K562 (cell line): ENCODE data around the gene FAF2. TPM values are rescaled to one million over a fixed set of nuclear protein-coding genes. Genes with fewer than 3 reads are reported as not detected.

Experiments
- ATAC-seq: fragments of 200-7000 bp; cut with Tn5 transposase; 3 replicates; pipeline ENCODE4 v1.9.1; 2020; ENCODE audit warnings: moderate library complexity
- BruUV-seq: library from RNA; stranded (reverse); fragments of 400-500 nt; replicated peaks from 2 replicates; lab custom pipeline; 2021; lab: Mats Ljungman, UMichigan
- CTCF ChIA-PET: fragments of 300-600 bp; formaldehyde crosslinking; extraction: SDS; loops from one replicate; lab custom pipeline; 2021; ENCODE audit warnings: low intra/inter-chr PET ratio; lab: Yijun Ruan, JAX
- POLR2A ChIA-PET: fragments of 300-600, 350-650 bp; sonication (Branson Sonifier 250); formaldehyde crosslinking; extraction: SDS; loops from one replicate; lab custom pipeline; 2021; ENCODE audit warnings: antibody characterized with exemption, inconsistent platforms; lab: Yijun Ruan, JAX
- DNase-seq, 4 experiments: peaks; one replicate each; pipeline versions ENCODE4 v3.0.0 to v3.0.0-alpha.2; 2011 to 2018; ENCODE audit warnings: low spot score in 3 of 4, mixed read lengths in 3 of 4; ENCODE audit errors: extremely low read depth in 1 of 4
- FAIRE-seq: peaks from 2 replicates; lab custom pipeline; 2011; peaks lifted over from hg19 to GRCh38; lab: Jason Lieb, UNC
- H2AFZ ChIP-seq: 2 replicates; pipeline ENCODE4 v1.6.0; 2011; ENCODE audit warnings: low read depth, low read length, control low read depth, inconsistent platforms
- H3K27ac ChIP-seq: fragments of 200-600 bp; 3 replicates; pipeline ENCODE4 v1.8.0; 2011; ENCODE audit warnings: low read depth, mild to moderate bottlenecking, control low read depth, inconsistent platforms, low read length, moderate library complexity, mixed read lengths; ENCODE audit errors: extremely low read depth
- H3K27me3 ChIP-seq, 2 experiments: fragments of 300-600 bp in 1 of 2; 2 replicates in 1 of 2; 3 replicates in 1 of 2; pipeline versions ENCODE4 v1.6.0 to v1.8.0; 2011; ENCODE audit warnings: inconsistent platforms in 2 of 2, low read length in 2 of 2, mild to moderate bottlenecking in 1 of 2, mixed read lengths in 1 of 2, moderate library complexity in 1 of 2; ENCODE audit not compliant: control insufficient read depth in 2 of 2, insufficient read depth in 2 of 2
- H3K36me3 ChIP-seq: fragments of 300-600 bp; 3 replicates; pipeline ENCODE4 v1.8.0; 2011; ENCODE audit warnings: mild to moderate bottlenecking, low read length, inconsistent platforms; ENCODE audit not compliant: control insufficient read depth, insufficient read depth
- H3K4me1 ChIP-seq, 2 experiments: fragments of 200-600 bp in 1 of 2; replicated peaks in 1 of 2; 2 replicates in 1 of 2; 3 replicates in 1 of 2; pipeline versions ENCODE4 v1.5.1 to v1.8.0; 2011; ENCODE audit warnings: inconsistent platforms in 2 of 2, low read length in 2 of 2, mild to moderate bottlenecking in 1 of 2, mixed read lengths in 1 of 2, moderate library complexity in 1 of 2; ENCODE audit not compliant: control insufficient read depth in 2 of 2, insufficient read depth in 2 of 2
- H3K4me2 ChIP-seq: 2 replicates; pipeline ENCODE4 v1.6.1; 2011; ENCODE audit warnings: low read length, control low read depth, inconsistent platforms, mixed read lengths; ENCODE audit not compliant: insufficient read depth
- H3K4me3 ChIP-seq: fragments of 200-600 bp; sonication (generic), shearing (Covaris generic); 2 replicates; pipeline ENCODE4 v1.5.1; 2016; ENCODE audit warnings: control low read depth, inconsistent platforms
- H3K79me2 ChIP-seq: fragments of 200-600 bp; 3 replicates; pipeline ENCODE4 v1.8.0; 2011; ENCODE audit warnings: low read length, inconsistent platforms; ENCODE audit not compliant: control insufficient read depth, insufficient read depth
- H3K9ac ChIP-seq, 2 experiments: 2 replicates each; pipeline versions ENCODE4 v1.6.0 to v1.6.1; 2011; ENCODE audit warnings: low read depth in 2 of 2, low read length in 2 of 2, control low read depth in 1 of 2, inconsistent platforms in 1 of 2, mild to moderate bottlenecking in 1 of 2, mixed read lengths in 1 of 2; ENCODE audit not compliant: insufficient read depth in 1 of 2
- H3K9me1 ChIP-seq: one replicate; pipeline ENCODE4 v1.6.0; 2011; ENCODE audit warnings: inconsistent platforms, mild to moderate bottlenecking, low read length, moderate library complexity; ENCODE audit not compliant: control insufficient read depth, insufficient read depth
- H3K9me3 ChIP-seq: replicated peaks from 2 replicates; pipeline ENCODE4 v1.5.1; 2011; ENCODE audit warnings: low read depth, low read length, inconsistent platforms; ENCODE audit not compliant: control insufficient read depth, insufficient read depth
- H4K20me1 ChIP-seq: replicated peaks from 2 replicates; pipeline ENCODE4 v1.6.1; 2011; ENCODE audit warnings: low read length, inconsistent platforms, mixed read lengths; ENCODE audit not compliant: control insufficient read depth, insufficient read depth
- C11orf30 ChIP-seq: fragments of 450-650 bp; IDR thresholded peaks from 2 replicates; pipeline ENCODE4 v1.6.1; 2016; ENCODE audit warnings: low read depth, mild to moderate bottlenecking
- DMBX1 ChIP-seq: fragments of 250-450 bp; sonication (Bioruptor Pico); IDR thresholded peaks from 2 replicates; pipeline ENCODE4 v1.8.0; 2022; ENCODE audit warnings: inconsistent platforms, mild to moderate bottlenecking, moderate library complexity, borderline replicate concordance
- IFI16 ChIP-seq: fragments of 250-450 bp; sonication (Bioruptor Pico); IDR thresholded peaks from 2 replicates; pipeline ENCODE4 v2.1.2; 2022; ENCODE audit warnings: mild to moderate bottlenecking, inconsistent platforms
- KAT7 ChIP-seq: sonication (generic); formaldehyde crosslinking; IDR thresholded peaks from 2 replicates; pipeline ENCODE4 v1.8.0; 2022; ENCODE audit warnings: missing genetic modification reagents, mild to moderate bottlenecking, borderline replicate concordance
- MEF2D ChIP-seq: conservative IDR thresholded peaks from 2 replicates; pipeline ENCODE4 v1.6.1; 2016; ENCODE audit warnings: low read depth, missing genetic modification characterization, missing compliant biosample characterization
- MYBL2 ChIP-seq, 2 experiments: fragments of 450-650 bp in 1 of 2; sonication (generic) in 1 of 2; formaldehyde crosslinking in 1 of 2; IDR thresholded peaks; 2 replicates each; pipeline versions ENCODE4 v1.6.1 to v1.8.1; 2017 to 2022; ENCODE audit warnings: borderline replicate concordance in 1 of 2, inconsistent platforms in 1 of 2, low read depth in 1 of 2, mild to moderate bottlenecking in 1 of 2, missing genetic modification reagents in 1 of 2, moderate library complexity in 1 of 2
- NONO ChIP-seq, 2 experiments: fragments of 200-400 bp in 1 of 2; fragments of 450-650 bp in 1 of 2; formaldehyde crosslinking in 1 of 2; IDR thresholded peaks; 2 replicates each; pipeline ENCODE4 v1.6.1; 2017; ENCODE audit warnings: low read depth in 2 of 2, mild to moderate bottlenecking in 2 of 2, moderate library complexity in 2 of 2, low read length in 1 of 2
- RFX1 ChIP-seq: fragments of 450-650 bp; IDR thresholded peaks from 2 replicates; pipeline ENCODE4 v1.6.1; 2016; ENCODE audit warnings: mild to moderate bottlenecking, moderate library complexity
- SMAD3 ChIP-seq: fragments of 450-650 bp; formaldehyde crosslinking; conservative IDR thresholded peaks from 2 replicates; pipeline ENCODE4 v1.4.0; 2020; ENCODE audit warnings: mild to moderate bottlenecking
- ZNF175 ChIP-seq: fragments of 200-800 bp; sonication (Bioruptor generic); IDR thresholded peaks from 2 replicates; pipeline ENCODE4 v1.6.1; 2016; ENCODE audit warnings: low read depth, mild to moderate bottlenecking, missing genetic modification characterization, missing compliant biosample characterization
- ZNF23 ChIP-seq: fragments of 250-450 bp; sonication (Bioruptor Pico); IDR thresholded peaks from 2 replicates; pipeline ENCODE4 v1.4.0; 2020; ENCODE audit warnings: mild to moderate bottlenecking
- ZNF707 ChIP-seq: fragments of 250-450 bp; sonication (Bioruptor Pico); conservative IDR thresholded peaks from 2 replicates; pipeline ENCODE4 v1.8.0; 2022; ENCODE audit warnings: inconsistent platforms, mild to moderate bottlenecking, moderate library complexity
- WGBS: fragments of 100-300 bp; shearing (Covaris generic); methylation state at CpG from one replicate; pipeline ENCODE4 v1.1.6; 2016; ENCODE audit warnings: low coverage, mixed read lengths; ENCODE audit not compliant: insufficient coverage; ENCODE audit errors: missing lambda C conversion rate; 5-methylcytosine and 5-hydroxymethylcytosine counted together
- in situ Hi-C: fragments of 300-500 bp; cut with MboI; formaldehyde crosslinking; loops from 4 replicates; pipeline ENCODE4 v1.15.0; 2018; ENCODE audit warnings: inconsistent platforms, mixed read lengths
- intact Hi-C: fragments of 100-400 bp; cut with micrococcal nuclease; formaldehyde crosslinking; loops from 2 replicates; pipeline ENCODE4 v1.14.2; 2022
- polyA plus RNA-seq, 8 experiments: library from polyadenylated mRNA; depleted of rRNA in 4 of 8; stranded (reverse) in 5 of 8; unstranded in 3 of 8; fragments of >200 nt; fragmentation: Nextera tagmentation in 2 of 8; fragmentation: Illumina TruSeq in 1 of 8; extraction: Ambion mirVana in 2 of 8; extraction: Trizol in 1 of 8; gene quantifications; 2 replicates each; pipeline versions ENCODE4 v1.2.1 to v1.2.3, GENCODE V29; 2011 to 2014; ENCODE audit warnings: inconsistent platforms in 1 of 8, missing spikeins in 1 of 8
- total RNA-seq, 7 experiments: library from RNA; depleted of rRNA in 6 of 7; stranded (reverse); fragments of >200 nt in 6 of 7; fragmentation: Illumina TruSeq in 2 of 7; extraction: Trizol in 2 of 7; gene quantifications; 2 replicates each; pipeline versions ENCODE4 v1.2.1 to v1.2.3, GENCODE V29; 2011 to 2021; ENCODE audit warnings: low replicate concordance in 1 of 7
- TF ChIP-seq, protein P1 (sequence below): sonication (generic); formaldehyde crosslinking; IDR thresholded peaks from 2 replicates; pipeline ENCODE4 v1.8.1; 2023; ENCODE audit warnings: mild to moderate bottlenecking, missing genetic modification reagents
- TF ChIP-seq, protein P2 (sequence below): fragments of 150-350 bp; IDR thresholded peaks from 2 replicates; pipeline ENCODE4 v1.6.1; 2014; ENCODE audit warnings: low read depth, mild to moderate bottlenecking, low read length, borderline replicate concordance
- TF ChIP-seq, protein P3 (sequence below): fragments of 450-650 bp; IDR thresholded peaks from 2 replicates; pipeline ENCODE4 v1.7.1; 2018; ENCODE audit warnings: mild to moderate bottlenecking, low read depth; ENCODE audit not compliant: partially characterized antibody

FAF2 gene
- total and polyA plus RNA-seq, 9 of the 15 experiments (the other 6 are each of a cell fraction or from before 2014, with no cell fraction given) = 25.0 to 44.6 (median 36.1) TPM

DNA sequence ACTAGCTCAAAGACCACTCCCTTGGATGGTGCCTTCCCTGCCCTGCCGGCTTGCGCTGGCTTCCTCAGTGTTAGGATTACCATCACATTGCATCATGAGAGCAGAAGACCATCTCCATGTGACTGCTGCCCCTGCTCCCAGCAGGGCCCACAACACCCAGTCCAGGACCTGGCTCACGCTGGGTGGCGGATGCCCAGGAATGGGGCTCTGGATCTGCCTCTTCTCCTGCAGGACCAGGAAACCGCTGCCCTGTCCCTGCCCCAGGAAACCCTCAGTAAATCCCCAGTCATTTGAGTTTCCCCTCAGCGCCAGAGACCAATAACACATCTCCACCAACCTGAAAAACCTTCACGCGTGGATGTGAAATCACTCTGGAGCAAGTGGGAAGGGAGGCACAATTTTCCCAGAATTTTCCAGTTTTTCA is 92.3 kb downstream of the FAF2 start:
- ChIA-PET POLR2A (interaction anchor here (1.1 to 1.6 kb wide), 3 partner anchors 16 to 462 kb away, joined by 3 to 4 read pairs (median 4); no protein-coding TSS in a partner anchor), CTCF (no interaction called here)
- no peaks in the 10 kb centered on the region for H3K27me3 ChIP-seq
- FAIRE-seq = no peak
- no TSS peak for BruUV-seq
- no peaks in the 10 kb centered on the region for H4K20me1 ChIP-seq
- intact Hi-C loops = no loop called here
- H3K9me1 ChIP-seq = no peaks in the 10 kb centered on the region
- H2AFZ ChIP-seq = no peak overlapping the region
- DNase-seq = peak in 1 of 4 experiments; percentile 41
- peaks cover 43 to 54% of the 10 kb centered on the region in 2 experiments for H3K4me1 ChIP-seq
- H3K36me3 ChIP-seq = peaks cover under 1% of the 10 kb centered on the region; the same call in 2 of the 3 replicates
- ATAC-seq = no peak
- H3K4me2 ChIP-seq = no peak overlapping the region
- peaks cover 36% of the 10 kb centered on the region for H3K79me2 ChIP-seq
- H3K27ac ChIP-seq = no peak overlapping the region; the same call in 2 of the 3 replicates
- H3K9ac ChIP-seq = peak overlapping the region; percentile 75 to 94; a peak in 3 of 4 replicates
- in situ Hi-C loops = no loop called here
- no peak overlapping the region for H3K4me3 ChIP-seq
- 55% methylated on average over 7 of the region's 8 CpGs for WGBS
- no peaks in the 10 kb centered on the region for H3K9me3 ChIP-seq
- TF ChIP-seq NONO (IDR thresholded peaks at IDR 0.05; ENCODE audit: low read depth in 2 of 2, low read length in 1 of 2) (no peak), DMBX1 (peak; percentile 96), C11orf30 (no peak), SMAD3 (CRISPR knock-in tag) (peak; percentile 88; the same call in 1 of the 2 replicates), RFX1 (no peak), MYBL2 (IDR thresholded peaks at IDR 0.05; ENCODE audit: low read depth) (no peak), MYBL2 (CRISPR knock-in tag; IDR thresholded peaks at IDR 0.05; ENCODE audit: borderline replicate concordance) (no peak), IFI16 (CRISPR knock-in tag) (no peak), ZNF175 (CRISPR knock-in tag) (peak; percentile 98), MEF2D (0 out of 2 replicates have a peak, but pooled peaks have one; percentile 38), ZNF707 (CRISPR knock-in tag) (no peak), ZNF23 (no peak), KAT7 (CRISPR knock-in tag) (no peak)
- TF ChIP-seq, protein P1, sequence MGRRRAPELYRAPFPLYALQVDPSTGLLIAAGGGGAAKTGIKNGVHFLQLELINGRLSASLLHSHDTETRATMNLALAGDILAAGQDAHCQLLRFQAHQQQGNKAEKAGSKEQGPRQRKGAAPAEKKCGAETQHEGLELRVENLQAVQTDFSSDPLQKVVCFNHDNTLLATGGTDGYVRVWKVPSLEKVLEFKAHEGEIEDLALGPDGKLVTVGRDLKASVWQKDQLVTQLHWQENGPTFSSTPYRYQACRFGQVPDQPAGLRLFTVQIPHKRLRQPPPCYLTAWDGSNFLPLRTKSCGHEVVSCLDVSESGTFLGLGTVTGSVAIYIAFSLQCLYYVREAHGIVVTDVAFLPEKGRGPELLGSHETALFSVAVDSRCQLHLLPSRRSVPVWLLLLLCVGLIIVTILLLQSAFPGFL (CRISPR knock-in tag) = no peak
- TF ChIP-seq, protein P2, sequence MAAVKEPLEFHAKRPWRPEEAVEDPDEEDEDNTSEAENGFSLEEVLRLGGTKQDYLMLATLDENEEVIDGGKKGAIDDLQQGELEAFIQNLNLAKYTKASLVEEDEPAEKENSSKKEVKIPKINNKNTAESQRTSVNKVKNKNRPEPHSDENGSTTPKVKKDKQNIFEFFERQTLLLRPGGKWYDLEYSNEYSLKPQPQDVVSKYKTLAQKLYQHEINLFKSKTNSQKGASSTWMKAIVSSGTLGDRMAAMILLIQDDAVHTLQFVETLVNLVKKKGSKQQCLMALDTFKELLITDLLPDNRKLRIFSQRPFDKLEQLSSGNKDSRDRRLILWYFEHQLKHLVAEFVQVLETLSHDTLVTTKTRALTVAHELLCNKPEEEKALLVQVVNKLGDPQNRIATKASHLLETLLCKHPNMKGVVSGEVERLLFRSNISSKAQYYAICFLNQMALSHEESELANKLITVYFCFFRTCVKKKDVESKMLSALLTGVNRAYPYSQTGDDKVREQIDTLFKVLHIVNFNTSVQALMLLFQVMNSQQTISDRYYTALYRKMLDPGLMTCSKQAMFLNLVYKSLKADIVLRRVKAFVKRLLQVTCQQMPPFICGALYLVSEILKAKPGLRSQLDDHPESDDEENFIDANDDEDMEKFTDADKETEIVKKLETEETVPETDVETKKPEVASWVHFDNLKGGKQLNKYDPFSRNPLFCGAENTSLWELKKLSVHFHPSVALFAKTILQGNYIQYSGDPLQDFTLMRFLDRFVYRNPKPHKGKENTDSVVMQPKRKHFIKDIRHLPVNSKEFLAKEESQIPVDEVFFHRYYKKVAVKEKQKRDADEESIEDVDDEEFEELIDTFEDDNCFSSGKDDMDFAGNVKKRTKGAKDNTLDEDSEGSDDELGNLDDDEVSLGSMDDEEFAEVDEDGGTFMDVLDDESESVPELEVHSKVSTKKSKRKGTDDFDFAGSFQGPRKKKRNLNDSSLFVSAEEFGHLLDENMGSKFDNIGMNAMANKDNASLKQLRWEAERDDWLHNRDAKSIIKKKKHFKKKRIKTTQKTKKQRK = no peak
- TF ChIP-seq, protein P3, sequence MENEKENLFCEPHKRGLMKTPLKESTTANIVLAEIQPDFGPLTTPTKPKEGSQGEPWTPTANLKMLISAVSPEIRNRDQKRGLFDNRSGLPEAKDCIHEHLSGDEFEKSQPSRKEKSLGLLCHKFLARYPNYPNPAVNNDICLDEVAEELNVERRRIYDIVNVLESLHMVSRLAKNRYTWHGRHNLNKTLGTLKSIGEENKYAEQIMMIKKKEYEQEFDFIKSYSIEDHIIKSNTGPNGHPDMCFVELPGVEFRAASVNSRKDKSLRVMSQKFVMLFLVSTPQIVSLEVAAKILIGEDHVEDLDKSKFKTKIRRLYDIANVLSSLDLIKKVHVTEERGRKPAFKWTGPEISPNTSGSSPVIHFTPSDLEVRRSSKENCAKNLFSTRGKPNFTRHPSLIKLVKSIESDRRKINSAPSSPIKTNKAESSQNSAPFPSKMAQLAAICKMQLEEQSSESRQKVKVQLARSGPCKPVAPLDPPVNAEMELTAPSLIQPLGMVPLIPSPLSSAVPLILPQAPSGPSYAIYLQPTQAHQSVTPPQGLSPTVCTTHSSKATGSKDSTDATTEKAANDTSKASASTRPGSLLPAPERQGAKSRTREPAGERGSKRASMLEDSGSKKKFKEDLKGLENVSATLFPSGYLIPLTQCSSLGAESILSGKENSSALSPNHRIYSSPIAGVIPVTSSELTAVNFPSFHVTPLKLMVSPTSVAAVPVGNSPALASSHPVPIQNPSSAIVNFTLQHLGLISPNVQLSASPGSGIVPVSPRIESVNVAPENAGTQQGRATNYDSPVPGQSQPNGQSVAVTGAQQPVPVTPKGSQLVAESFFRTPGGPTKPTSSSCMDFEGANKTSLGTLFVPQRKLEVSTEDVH = no peak
